SU-DHL-6 (cell line): ENCODE measurements around the gene UROC1.

Experiments
- H2AFZ ChIP-seq: fragments of 200-600 bp; sonication (generic); 2 replicates; pipeline ENCODE4 v1.6.1; 2014; ENCODE audit warnings: low read depth, mild to moderate bottlenecking, moderate library complexity, mixed read lengths, antibody characterized with exemption, low read length; ENCODE audit not compliant: severe bottlenecking
- H3F3A ChIP-seq: fragments of 200-600 bp; shearing (Covaris generic); 2 replicates; pipeline ENCODE4 v1.6.0; 2016; ENCODE audit warnings: antibody characterized with exemption, mild to moderate bottlenecking; ENCODE audit not compliant: insufficient read depth
- H3K27ac ChIP-seq: fragments of 200-600 bp; sonication (generic); 2 replicates; pipeline ENCODE4 v1.5.1; 2016; ENCODE audit warnings: low read depth, mild to moderate bottlenecking, low read length, moderate library complexity, mixed read lengths
- H3K27me3 ChIP-seq: fragments of 200-600 bp; sonication (generic), shearing (Covaris generic); 2 replicates; pipeline ENCODE4 v1.6.0; 2014; ENCODE audit warnings: mild to moderate bottlenecking, low read length
- H3K36me3 ChIP-seq: fragments of 200-600 bp; sonication (generic); 2 replicates; pipeline ENCODE4 v1.6.1; 2014; ENCODE audit warnings: mild to moderate bottlenecking, low read length, mixed read lengths
- H3K4me2 ChIP-seq: fragments of 300-600, 200-600 bp; shearing (Covaris generic), sonication (generic); 2 replicates; pipeline ENCODE4 v1.6.0; 2014; ENCODE audit warnings: low read length, low read depth, mild to moderate bottlenecking; ENCODE audit not compliant: poor library complexity, severe bottlenecking
- H3K4me3 ChIP-seq: fragments of 200-600 bp; sonication (generic); 2 replicates; pipeline ENCODE4 v1.5.1; 2014; ENCODE audit warnings: antibody characterized with exemption, low read length, mild to moderate bottlenecking, mixed read lengths; ENCODE audit not compliant: insufficient read depth, poor library complexity, severe bottlenecking
- H3K79me2 ChIP-seq: fragments of 200-600 bp; sonication (generic); 2 replicates; pipeline ENCODE4 v1.6.1; 2014; ENCODE audit warnings: mild to moderate bottlenecking, low read length, moderate library complexity; ENCODE audit not compliant: insufficient read depth
- H3K9ac ChIP-seq: fragments of 200-600 bp; sonication (generic); 2 replicates; pipeline ENCODE4 v1.7.0; 2014; ENCODE audit warnings: mild to moderate bottlenecking, low read length
- H3K9me2 ChIP-seq: fragments of 200-600 bp; sonication (generic); replicated peaks from 2 replicates; pipeline ENCODE4 v1.6.1; 2014; ENCODE audit warnings: low read length; ENCODE audit not compliant: insufficient read depth
- H3K9me3 ChIP-seq: fragments of 200-600 bp; sonication (generic); 2 replicates; pipeline ENCODE4 v1.6.1; 2014; ENCODE audit warnings: low read length, mixed read lengths; ENCODE audit not compliant: insufficient read depth
- H4K20me1 ChIP-seq: fragments of 200-600 bp; sonication (generic); 2 replicates; pipeline ENCODE4 v1.6.1; 2014; ENCODE audit warnings: low read depth, mild to moderate bottlenecking, antibody characterized with exemption, low read length, moderate library complexity, mixed read lengths
- EZH2phosphoT487 ChIP-seq: fragments of 200-600 bp; sonication (generic), shearing (Covaris generic); conservative IDR thresholded peaks from 2 replicates; pipeline ENCODE4 v1.6.1; 2018; ENCODE audit warnings: mild to moderate bottlenecking, antibody characterized with exemption, low read length, moderate library complexity, mixed read lengths
- TF ChIP-seq, protein P1 (sequence below): fragments of 200-600 bp; sonication (generic); IDR thresholded peaks from one replicate; pipeline ENCODE4 v1.5.1; 2017; ENCODE audit warnings: antibody characterized with exemption, mild to moderate bottlenecking, low read length, moderate library complexity; ENCODE audit not compliant: insufficient read depth, poor library complexity, severe bottlenecking

Gene UROC1

DNA sequence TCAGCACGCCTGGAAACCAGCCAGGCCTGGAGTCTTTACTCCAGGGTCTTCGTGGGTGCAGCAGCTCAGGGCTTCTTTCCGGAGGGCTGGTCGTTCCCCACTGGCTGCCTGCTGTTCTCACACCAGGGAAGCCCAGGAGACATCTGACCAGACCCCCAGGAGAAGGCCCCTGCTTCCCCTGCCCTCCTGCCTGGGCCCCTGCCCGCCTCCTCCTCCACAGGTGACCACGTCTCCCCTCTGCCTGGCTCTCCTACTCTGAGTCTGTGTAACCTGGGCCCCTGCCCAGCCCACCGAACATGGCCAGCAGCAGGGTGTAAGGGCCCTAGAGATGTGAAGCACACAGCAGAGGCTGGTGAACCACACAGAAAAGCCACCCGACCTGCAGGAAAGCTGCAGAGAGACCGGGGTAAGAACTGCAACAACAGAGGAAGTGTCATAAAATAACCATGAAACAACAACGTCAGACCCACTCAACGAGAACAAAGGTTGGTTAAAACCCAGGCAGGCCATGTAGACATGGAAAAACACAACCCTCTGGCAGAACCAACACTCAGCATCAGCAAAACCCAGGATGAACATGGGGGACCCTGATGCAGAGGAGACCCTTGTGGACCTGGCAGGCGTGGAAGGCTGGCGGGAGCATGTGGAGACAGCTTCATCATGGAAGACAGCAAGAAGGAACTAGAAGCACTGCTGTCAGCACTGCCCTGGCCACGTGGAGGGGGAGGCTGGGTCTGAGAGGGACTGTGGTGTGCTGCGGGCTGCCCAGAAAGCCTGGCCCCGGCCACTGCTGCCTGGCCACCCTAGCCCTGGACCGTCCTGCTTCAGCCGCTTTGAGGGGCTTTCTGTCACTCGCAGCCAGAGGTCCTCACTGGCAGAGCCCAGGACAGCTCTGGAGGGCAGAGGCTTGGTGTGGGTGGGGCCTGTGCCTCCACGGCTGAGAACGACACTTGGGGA, 20.4 kb downstream of the UROC1 start:
- Histone ChIP-seq H3K27ac (no peak overlapping the region), H3K27me3 (no peaks in the 10 kb centered on the region), H3K9ac (no peak overlapping the region), H3K9me2 (no peaks in the 10 kb centered on the region), H2AFZ (no peak overlapping the region), H3F3A (no peaks in the 10 kb centered on the region), H3K9me3 (no peaks in the 10 kb centered on the region), H3K4me3 (no peak overlapping the region), H3K79me2 (no peaks in the 10 kb centered on the region), H4K20me1 (no peaks in the 10 kb centered on the region), H3K36me3 (no peaks in the 10 kb centered on the region), H3K4me2 (no peak overlapping the region)
- TF ChIP-seq, protein P1, sequence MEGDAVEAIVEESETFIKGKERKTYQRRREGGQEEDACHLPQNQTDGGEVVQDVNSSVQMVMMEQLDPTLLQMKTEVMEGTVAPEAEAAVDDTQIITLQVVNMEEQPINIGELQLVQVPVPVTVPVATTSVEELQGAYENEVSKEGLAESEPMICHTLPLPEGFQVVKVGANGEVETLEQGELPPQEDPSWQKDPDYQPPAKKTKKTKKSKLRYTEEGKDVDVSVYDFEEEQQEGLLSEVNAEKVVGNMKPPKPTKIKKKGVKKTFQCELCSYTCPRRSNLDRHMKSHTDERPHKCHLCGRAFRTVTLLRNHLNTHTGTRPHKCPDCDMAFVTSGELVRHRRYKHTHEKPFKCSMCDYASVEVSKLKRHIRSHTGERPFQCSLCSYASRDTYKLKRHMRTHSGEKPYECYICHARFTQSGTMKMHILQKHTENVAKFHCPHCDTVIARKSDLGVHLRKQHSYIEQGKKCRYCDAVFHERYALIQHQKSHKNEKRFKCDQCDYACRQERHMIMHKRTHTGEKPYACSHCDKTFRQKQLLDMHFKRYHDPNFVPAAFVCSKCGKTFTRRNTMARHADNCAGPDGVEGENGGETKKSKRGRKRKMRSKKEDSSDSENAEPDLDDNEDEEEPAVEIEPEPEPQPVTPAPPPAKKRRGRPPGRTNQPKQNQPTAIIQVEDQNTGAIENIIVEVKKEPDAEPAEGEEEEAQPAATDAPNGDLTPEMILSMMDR, result no peak
- no peak for TF ChIP-seq EZH2phosphoT487

DNA sequence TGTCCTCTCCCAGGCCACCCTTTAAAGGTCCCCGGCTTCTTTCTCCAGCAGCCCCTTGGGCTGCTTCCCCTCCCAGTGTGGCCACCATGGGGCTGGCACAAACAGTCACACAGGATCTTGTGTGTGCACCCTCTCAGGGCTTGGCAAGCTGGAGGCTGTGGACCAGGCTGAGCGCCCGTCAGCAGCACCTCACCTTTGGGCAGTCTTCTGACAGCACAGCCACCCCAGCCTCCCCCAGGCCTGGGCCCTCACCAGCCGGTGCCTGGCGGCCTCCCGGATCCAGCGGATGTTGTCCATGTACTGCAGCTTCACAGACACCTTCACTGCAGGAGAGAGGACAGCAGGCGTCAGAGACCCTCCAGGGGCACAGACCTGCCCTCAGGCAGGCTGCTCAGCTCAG, 21.8 kb downstream of the UROC1 start:
- H3K27me3 ChIP-seq, result no peaks in the 10 kb centered on the region
- H3K79me2 ChIP-seq, result no peaks in the 10 kb centered on the region
- no peaks in the 10 kb centered on the region for H3F3A ChIP-seq
- no peak overlapping the region for H3K4me2 ChIP-seq
- H3K9me3 ChIP-seq, result no peaks in the 10 kb centered on the region
- no peak overlapping the region for H3K4me3 ChIP-seq
- H3K36me3 ChIP-seq, result no peaks in the 10 kb centered on the region
- no peaks in the 10 kb centered on the region for H3K9me2 ChIP-seq
- H2AFZ ChIP-seq, result no peak overlapping the region
- TF ChIP-seq, protein P1, result no peak
- TF ChIP-seq EZH2phosphoT487, result no peak
- no peak overlapping the region for H3K9ac ChIP-seq
- H3K27ac ChIP-seq, result no peak overlapping the region
- H4K20me1 ChIP-seq, result no peaks in the 10 kb centered on the region

DNA sequence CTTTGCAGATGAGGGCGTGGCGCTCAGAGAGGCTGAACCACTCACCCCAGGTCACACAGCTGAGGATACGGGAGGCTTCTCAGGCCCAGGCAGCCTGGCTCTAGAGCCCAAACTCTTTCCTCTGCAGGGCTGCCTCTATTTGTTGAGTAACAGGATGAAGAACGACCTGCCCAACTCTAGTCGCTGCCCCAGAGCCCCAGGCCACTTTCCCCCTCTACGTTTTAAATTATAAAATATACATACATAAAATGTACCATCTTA, 22.7 kb downstream of the UROC1 start:
- TF ChIP-seq, protein P1, result no peak
- no peak for TF ChIP-seq EZH2phosphoT487
- no peak overlapping the region for H3K27ac ChIP-seq
- H3K9me3 ChIP-seq, result no peaks in the 10 kb centered on the region
- H3K9me2 ChIP-seq, result no peaks in the 10 kb centered on the region
- H3K4me2 ChIP-seq, result no peak overlapping the region
- no peaks in the 10 kb centered on the region for H3K79me2 ChIP-seq
- no peaks in the 10 kb centered on the region for H3F3A ChIP-seq
- H3K36me3 ChIP-seq, result no peaks in the 10 kb centered on the region
- no peaks in the 10 kb centered on the region for H3K27me3 ChIP-seq
- H3K9ac ChIP-seq, result no peak overlapping the region
- H4K20me1 ChIP-seq, result no peaks in the 10 kb centered on the region
- H3K4me3 ChIP-seq, result no peak overlapping the region
- no peak overlapping the region for H2AFZ ChIP-seq
